ENCODE measurements around the gene WDR74. TPM values are rescaled to one million over a fixed set of nuclear protein-coding genes. Genes with fewer than 3 reads are reported as not detected.
"Not testable (repeated sequence)": the region's sequence is repeated elsewhere in the genome, so short reads cannot be mapped to it uniquely, and the experiment has no call there.

Gene WDR74
- total and polyA plus RNA-seq, 5 donors: 17.9 to 28.7 (median 25.2) TPM

GRCh38 chr11:62880231-62880802, 40.9 kb upstream of the WDR74 start:
- intact Hi-C loops (cut with DNase I): no loop called here
- Histone ChIP-seq H3K27me3 (ENCODE audit: control insufficient read depth, insufficient read depth) (no peaks in the 10 kb centered on the region), H3K4me1 (ENCODE audit: control insufficient read depth, insufficient read depth, low read length) (peaks cover 11% of the 10 kb centered on the region), H3K27ac (ENCODE audit: low read length) (peak overlapping the region; percentile 95), H3K9me3 (ENCODE audit: control insufficient read depth, low read length) (no peaks in the 10 kb centered on the region), H3K4me3 (ENCODE audit: low read length) (peak overlapping the region; percentile 69)
- DNase-seq (peak in 1 of 3 donors; percentile 72), ATAC-seq (peak; percentile 34 to 36)
- WGBS: under 1% methylated on average over 16 of the region's 16 CpGs

- no peaks in the 10 kb centered on the region for H3K27me3 ChIP-seq (ENCODE audit: control insufficient read depth, insufficient read depth)
- peaks cover 11% of the 10 kb centered on the region for H3K4me1 ChIP-seq (ENCODE audit: control insufficient read depth, insufficient read depth, low read length)
- DNase-seq (peak in 1 of 3 donors; percentile 69), ATAC-seq (peak in 1 of 2 donors; percentile 2)
- no peak overlapping the region for H3K4me3 ChIP-seq (ENCODE audit: low read length)
- WGBS: 46% methylated on average over 7 of the region's 7 CpGs
- intact Hi-C loops (cut with DNase I): no loop called here
- H3K27ac ChIP-seq (ENCODE audit: low read length): peak overlapping the region; percentile 95
- H3K9me3 ChIP-seq (ENCODE audit: control insufficient read depth, low read length): no peaks in the 10 kb centered on the region
Measured at GRCh38 chr11:62879235-62879978, 40.0 kb upstream of the WDR74 start.

GRCh38 chr11:62876712-62877111, 37.3 kb upstream of the WDR74 start:
- intact Hi-C loops (cut with DNase I): no loop called here
- no peaks in the 10 kb centered on the region for H3K27me3 ChIP-seq (ENCODE audit: control insufficient read depth, insufficient read depth)
- no peak overlapping the region for H3K27ac ChIP-seq (ENCODE audit: low read length)
- no peak for DNase-seq
- WGBS: 90% methylated on average over 6 of the region's 6 CpGs
- H3K9me3 ChIP-seq (ENCODE audit: control insufficient read depth, low read length): no peaks in the 10 kb centered on the region
- no peak overlapping the region for H3K4me3 ChIP-seq (ENCODE audit: low read length)
- no peak for ATAC-seq
- H3K4me1 ChIP-seq (ENCODE audit: control insufficient read depth, insufficient read depth, low read length): peaks cover 6% of the 10 kb centered on the region

- Histone ChIP-seq H3K9me3 (ENCODE audit: control insufficient read depth, low read length) (no peaks in the 10 kb centered on the region), H3K4me3 (ENCODE audit: low read length) (no peak overlapping the region), H3K27ac (ENCODE audit: low read length) (no peak overlapping the region), H3K27me3 (ENCODE audit: control insufficient read depth, insufficient read depth) (no peaks in the 10 kb centered on the region), H3K4me1 (ENCODE audit: control insufficient read depth, insufficient read depth, low read length) (peaks cover 6% of the 10 kb centered on the region)
- intact Hi-C loops (cut with DNase I): no loop called here
- no peak for DNase-seq
- 85% methylated on average over 7 of the region's 7 CpGs for WGBS
- ATAC-seq: no peak
Measured at GRCh38 chr11:62875698-62876478, 36.5 kb upstream of the WDR74 start.

- Histone ChIP-seq H3K27me3 (ENCODE audit: control insufficient read depth, insufficient read depth) (no peaks in the 10 kb centered on the region), H3K9me3 (ENCODE audit: control insufficient read depth, low read length) (no peaks in the 10 kb centered on the region), H3K4me3 (ENCODE audit: low read length) (no peak overlapping the region), H3K27ac (ENCODE audit: low read length) (no peak overlapping the region), H3K4me1 (ENCODE audit: control insufficient read depth, insufficient read depth, low read length) (peaks cover 4% of the 10 kb centered on the region)
- 95% methylated on average over 7 of the region's 7 CpGs for WGBS
- no peak for DNase-seq
- ATAC-seq: no peak
- intact Hi-C loops (cut with DNase I): no loop called here
Measured at GRCh38 chr11:62874851-62875250, 35.5 kb upstream of the WDR74 start.

GRCh38 chr11:62865635-62866034, 26.2 kb upstream of the WDR74 start:
- H3K9me3 ChIP-seq (ENCODE audit: control insufficient read depth, low read length): no peaks in the 10 kb centered on the region
- H3K4me1 ChIP-seq (ENCODE audit: control insufficient read depth, insufficient read depth, low read length): no peaks in the 10 kb centered on the region
- no peak for ATAC-seq
- 60% methylated on average over 6 of the region's 6 CpGs for WGBS
- H3K27me3 ChIP-seq (ENCODE audit: control insufficient read depth, insufficient read depth): no peaks in the 10 kb centered on the region
- H3K27ac ChIP-seq (ENCODE audit: low read length): no peak overlapping the region
- no peak overlapping the region for H3K4me3 ChIP-seq (ENCODE audit: low read length)
- DNase-seq: no peak
- intact Hi-C loops (cut with DNase I): loop anchor here in 3 of 4 donors (10.0 kb wide), 2 partner anchors 81 to 471 kb away; partner anchors contain the start of gene TMEM179B (in 2 of the 3)

- Histone ChIP-seq H3K4me3 (ENCODE audit: low read length) (no peak overlapping the region), H3K27me3 (ENCODE audit: control insufficient read depth, insufficient read depth) (no peaks in the 10 kb centered on the region), H3K4me1 (ENCODE audit: control insufficient read depth, insufficient read depth, low read length) (no peaks in the 10 kb centered on the region), H3K9me3 (ENCODE audit: control insufficient read depth, low read length) (no peaks in the 10 kb centered on the region), H3K27ac (ENCODE audit: low read length) (no peak overlapping the region)
- DNase-seq (no peak), ATAC-seq (no peak)
- WGBS: 39% methylated on average over 4 of the region's 4 CpGs
- intact Hi-C loops (cut with DNase I): loop anchor here in 3 of 4 donors (5.0 to 10.0 kb wide), 3 partner anchors 77 to 469 kb away; partner anchors contain the start of gene TMEM179B (in 3 of the 3)
Measured at GRCh38 chr11:62863687-62864335, 24.4 kb upstream of the WDR74 start.

GRCh38 chr11:62861564-62862192, 22.3 kb upstream of the WDR74 start:
- DNase-seq; H3K9me3 ChIP-seq (ENCODE audit: control insufficient read depth, low read length); ATAC-seq; H3K27ac ChIP-seq (ENCODE audit: low read length); H3K4me3 ChIP-seq (ENCODE audit: low read length); H3K4me1 ChIP-seq (ENCODE audit: control insufficient read depth, insufficient read depth, low read length); H3K27me3 ChIP-seq (ENCODE audit: control insufficient read depth, insufficient read depth): not testable (repeated sequence)
- WGBS: 89% methylated on average over 16 of the region's 16 CpGs
- intact Hi-C loops (cut with DNase I): loop anchor here in 3 of 4 donors (5.0 to 10.0 kb wide), 3 partner anchors 74 to 467 kb away; partner anchors contain the start of gene TMEM179B (in 3 of the 3)

- H3K9me3 ChIP-seq (ENCODE audit: control insufficient read depth, low read length): no peaks in the 10 kb centered on the region
- H3K27ac ChIP-seq (ENCODE audit: low read length): no peak overlapping the region
- no peaks in the 10 kb centered on the region for H3K4me1 ChIP-seq (ENCODE audit: control insufficient read depth, insufficient read depth, low read length)
- ATAC-seq (no peak), DNase-seq (no peak)
- WGBS: 69% methylated on average over 5 of the region's 5 CpGs
- no peaks in the 10 kb centered on the region for H3K27me3 ChIP-seq (ENCODE audit: control insufficient read depth, insufficient read depth)
- intact Hi-C loops (cut with DNase I): loop anchor here in 3 of 4 donors (5.0 to 10.0 kb wide), 3 partner anchors 74 to 466 kb away; partner anchors contain the start of gene TMEM179B (in 3 of the 3)
- H3K4me3 ChIP-seq (ENCODE audit: low read length): no peak overlapping the region
Measured at GRCh38 chr11:62860835-62861563, 21.6 kb upstream of the WDR74 start.

GRCh38 chr11:62859281-62859703, 19.9 kb upstream of the WDR74 start:
- H3K9me3 ChIP-seq (ENCODE audit: control insufficient read depth, low read length); H3K4me1 ChIP-seq (ENCODE audit: control insufficient read depth, insufficient read depth, low read length); H3K27ac ChIP-seq (ENCODE audit: low read length); H3K27me3 ChIP-seq (ENCODE audit: control insufficient read depth, insufficient read depth); H3K4me3 ChIP-seq (ENCODE audit: low read length); ATAC-seq; intact Hi-C loops (cut with DNase I); DNase-seq: not testable (repeated sequence)
- WGBS: 89% methylated on average over 8 of the region's 8 CpGs

Measured in right cardiac atrium (tissue), 5 donors.